CD14-positive monocyte (primary cell): ENCODE measurements around the gene PNMA8C. TPM values are rescaled to one million over a fixed set of nuclear protein-coding genes. Genes with fewer than 3 reads are reported as not detected.

ENCODE experiments used
- DNase-seq, 3 donors: peaks; one replicate each; pipeline ENCODE4 v3.0.0-alpha.2; 2011 to 2022
- H2AFZ ChIP-seq: 2 replicates; pipeline ENCODE4 v1.6.0; 2012; ENCODE audit warnings: mild to moderate bottlenecking, low read depth, low read length, inconsistent platforms; ENCODE audit not compliant: insufficient read depth, poor library complexity, severe bottlenecking
- H3K27ac ChIP-seq, 2 donors: 1 replicate in 1 of 2; 2 replicates in 1 of 2; pipeline ENCODE4 v1.5.1; 2012 to 2013; ENCODE audit warnings: low read length in 2 of 2, control low read depth in 1 of 2, inconsistent platforms in 1 of 2, low read depth in 1 of 2, mild to moderate bottlenecking in 1 of 2
- H3K27me3 ChIP-seq, 2 donors: one replicate each; pipeline versions ENCODE4 v1.6.0 to v1.6.1; 2011 to 2013; ENCODE audit warnings: low read length in 2 of 2; ENCODE audit not compliant: control insufficient read depth in 2 of 2, insufficient read depth in 2 of 2
- H3K36me3 ChIP-seq, 2 donors: replicated peaks in 1 of 2; 1 replicate in 1 of 2; 2 replicates in 1 of 2; pipeline versions ENCODE4 v1.5.1 to v1.6.1; 2012 to 2013; ENCODE audit warnings: low read length in 2 of 2, control low read depth in 1 of 2, inconsistent platforms in 1 of 2, mild to moderate bottlenecking in 1 of 2; ENCODE audit not compliant: insufficient read depth in 2 of 2, control insufficient read depth in 1 of 2
- H3K4me1 ChIP-seq, 2 donors: 1 replicate in 1 of 2; 2 replicates in 1 of 2; pipeline versions ENCODE4 v1.5.1 to v1.6.1; 2012 to 2013; ENCODE audit warnings: low read length in 2 of 2, control low read depth in 1 of 2, inconsistent platforms in 1 of 2, mild to moderate bottlenecking in 1 of 2, moderate library complexity in 1 of 2; ENCODE audit not compliant: insufficient read depth in 2 of 2, control insufficient read depth in 1 of 2
- H3K4me2 ChIP-seq: replicated peaks from 2 replicates; pipeline ENCODE3; 2012; ENCODE audit warnings: low read length, moderate library complexity, mild to moderate bottlenecking; ENCODE audit not compliant: poor library complexity, severe bottlenecking; ENCODE audit errors: extremely low read depth
- H3K4me3 ChIP-seq, 3 experiments: fragments of 200-600 bp in 1 of 3; sonication (generic) in 1 of 3; replicated peaks in 1 of 3; 1 replicate in 2 of 3; 2 replicates in 1 of 3; pipeline ENCODE4 v1.5.1; 2011 to 2013; ENCODE audit warnings: low read length in 3 of 3, mild to moderate bottlenecking in 3 of 3, control low read depth in 2 of 3, low read depth in 2 of 3, inconsistent platforms in 1 of 3, moderate library complexity in 1 of 3
- H3K79me2 ChIP-seq: 2 replicates; pipeline ENCODE4 v1.6.0; 2012; ENCODE audit warnings: mild to moderate bottlenecking, control low read depth, inconsistent platforms, low read length, moderate library complexity; ENCODE audit not compliant: insufficient read depth
- H3K9ac ChIP-seq: 2 replicates; pipeline ENCODE4 v1.6.0; 2017; ENCODE audit warnings: low read length, mild to moderate bottlenecking; ENCODE audit not compliant: insufficient read depth, poor library complexity, severe bottlenecking
- H3K9me3 ChIP-seq, 2 donors: replicated peaks in 1 of 2; 1 replicate in 1 of 2; 2 replicates in 1 of 2; pipeline versions ENCODE4 v1.5.1 to v1.6.1; 2012 to 2013; ENCODE audit warnings: low read length in 2 of 2, control low read depth in 1 of 2; ENCODE audit not compliant: control insufficient read depth in 1 of 2, insufficient read depth in 1 of 2
- H4K20me1 ChIP-seq: 2 replicates; pipeline ENCODE4 v1.6.0; 2012; ENCODE audit warnings: mild to moderate bottlenecking, low read length, control low read depth, moderate library complexity; ENCODE audit not compliant: insufficient read depth
- H3K27ac Mint-ChIP-seq, 7 donors: one replicate each; pipeline ENCODE4 v1.8.0; 2020; ENCODE audit warnings: mild to moderate bottlenecking in 7 of 7, mixed read lengths in 7 of 7, moderate library complexity in 6 of 7, inconsistent platforms in 2 of 7
- H3K27me3 Mint-ChIP-seq, 3 donors: one replicate each; pipeline ENCODE4 v1.8.0; 2021 to 2022; ENCODE audit warnings: low read depth in 3 of 3, mild to moderate bottlenecking in 3 of 3, mixed read lengths in 3 of 3, moderate library complexity in 3 of 3, inconsistent platforms in 1 of 3
- H3K36me3 Mint-ChIP-seq, 2 donors: one replicate each; pipeline ENCODE4 v1.8.0; 2020; ENCODE audit warnings: mixed read lengths in 2 of 2, inconsistent platforms in 1 of 2, mild to moderate bottlenecking in 1 of 2
- H3K4me1 Mint-ChIP-seq: one replicate; pipeline ENCODE4 v1.8.0; 2020; ENCODE audit warnings: mild to moderate bottlenecking, mixed read lengths
- H3K4me3 Mint-ChIP-seq, 2 donors: one replicate each; pipeline ENCODE4 v1.8.0; 2020; ENCODE audit warnings: mild to moderate bottlenecking in 2 of 2, mixed read lengths in 2 of 2, moderate library complexity in 1 of 2
- H3K9me3 Mint-ChIP-seq, 7 donors: one replicate each; pipeline ENCODE4 v1.8.0; 2020 to 2022; ENCODE audit warnings: mixed read lengths in 7 of 7, mild to moderate bottlenecking in 6 of 7, moderate library complexity in 6 of 7, inconsistent platforms in 2 of 7
- WGBS: methylation state at CpG from one replicate; pipeline ENCODE4 v1.1.5; 2013; ENCODE audit warnings: missing lambda C conversion rate; ENCODE audit not compliant: insufficient coverage; 5-methylcytosine and 5-hydroxymethylcytosine counted together
- intact Hi-C, 2 donors: fragments of 100-400 bp; cut with micrococcal nuclease; formaldehyde crosslinking; loops; one replicate each; pipeline versions ENCODE4 v1.15.0 to v1.15.1; 2023
- polyA plus RNA-seq, 3 donors: library from polyadenylated mRNA; depleted of rRNA in 1 of 3; unstranded in 2 of 3; stranded (reverse) in 1 of 3; fragments of 300-500 nt in 2 of 3; fragments of >200 nt in 1 of 3; fragmentation: Illumina TruSeq in 2 of 3; gene quantifications; 1 replicate in 2 of 3; 2 replicates in 1 of 3; pipeline ENCODE4 v1.2.3, GENCODE V29; 2012 to 2021
- TF ChIP-seq, protein P1 (sequence below): fragments of 200-600 bp; IDR thresholded peaks from one replicate; pipeline ENCODE4 v1.8.0; 2022; ENCODE audit warnings: antibody characterized with exemption, mild to moderate bottlenecking

Gene PNMA8C
- polyA plus RNA-seq, 3 donors: not detected

DNA sequence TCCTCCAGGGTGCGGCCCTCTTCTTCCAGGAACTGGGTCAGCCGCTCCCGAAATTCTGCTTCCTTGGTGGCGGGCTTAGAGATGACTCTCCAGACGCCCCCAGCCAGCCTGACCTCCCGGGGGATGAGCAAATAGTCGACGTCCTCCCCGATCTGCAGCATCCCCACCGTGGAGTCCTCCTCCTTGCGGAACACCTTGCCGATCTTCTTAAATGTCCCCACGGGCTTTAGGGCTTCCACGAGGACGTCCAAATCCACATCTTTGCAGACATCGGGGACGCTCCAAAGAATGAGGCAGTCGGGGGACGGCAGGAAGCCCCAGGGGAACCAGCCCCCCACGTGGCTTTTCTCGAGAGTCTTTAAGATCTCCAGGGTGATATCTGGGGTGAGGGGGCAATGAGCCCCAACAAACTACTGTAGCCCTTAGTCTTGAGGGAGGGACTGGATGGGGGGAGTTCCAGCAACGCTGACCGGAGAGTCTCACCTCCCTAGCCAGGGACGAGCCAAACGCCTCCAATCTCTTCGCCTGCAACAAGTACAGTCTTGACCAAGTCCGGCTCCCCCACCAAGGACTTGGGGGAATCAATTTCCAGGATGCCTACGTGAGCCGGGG lies 16.0 kb downstream of the PNMA8C start:
- 22% methylated on average over 26 of the region's 29 CpGs for WGBS
- H3K4me3 ChIP-seq: no peak overlapping the region
- intact Hi-C loops: no loop called here
- peaks cover 0 to 27% (median 9%) of the 10 kb centered on the region in 7 donors for H3K9me3 Mint-ChIP-seq
- H3K4me2 ChIP-seq: no peak overlapping the region
- peaks cover 4% of the 10 kb centered on the region for H3K4me1 Mint-ChIP-seq
- no peaks in the 10 kb centered on the region for H3K36me3 ChIP-seq
- H3K27ac ChIP-seq: no peak overlapping the region
- peaks cover 11 to 84% of the 10 kb centered on the region in 2 donors for H3K27me3 ChIP-seq
- no peak overlapping the region for H3K27ac Mint-ChIP-seq
- H3K36me3 Mint-ChIP-seq: peaks cover 0 to 3% of the 10 kb centered on the region in 2 donors
- H2AFZ ChIP-seq: peak overlapping the region; percentile 56
- DNase-seq: no peak
- H3K4me1 ChIP-seq: no peaks in the 10 kb centered on the region
- H3K9me3 ChIP-seq: no peaks in the 10 kb centered on the region
- H3K27me3 Mint-ChIP-seq: peaks cover 86 to 94% (median 88%) of the 10 kb centered on the region in 3 donors
- no peaks in the 10 kb centered on the region for H3K79me2 ChIP-seq
- H4K20me1 ChIP-seq: no peaks in the 10 kb centered on the region
- H3K9ac ChIP-seq: no peak overlapping the region
- peak overlapping the region in 1 of 2 donors; percentile 77 for H3K4me3 Mint-ChIP-seq
- TF ChIP-seq, protein P1, sequence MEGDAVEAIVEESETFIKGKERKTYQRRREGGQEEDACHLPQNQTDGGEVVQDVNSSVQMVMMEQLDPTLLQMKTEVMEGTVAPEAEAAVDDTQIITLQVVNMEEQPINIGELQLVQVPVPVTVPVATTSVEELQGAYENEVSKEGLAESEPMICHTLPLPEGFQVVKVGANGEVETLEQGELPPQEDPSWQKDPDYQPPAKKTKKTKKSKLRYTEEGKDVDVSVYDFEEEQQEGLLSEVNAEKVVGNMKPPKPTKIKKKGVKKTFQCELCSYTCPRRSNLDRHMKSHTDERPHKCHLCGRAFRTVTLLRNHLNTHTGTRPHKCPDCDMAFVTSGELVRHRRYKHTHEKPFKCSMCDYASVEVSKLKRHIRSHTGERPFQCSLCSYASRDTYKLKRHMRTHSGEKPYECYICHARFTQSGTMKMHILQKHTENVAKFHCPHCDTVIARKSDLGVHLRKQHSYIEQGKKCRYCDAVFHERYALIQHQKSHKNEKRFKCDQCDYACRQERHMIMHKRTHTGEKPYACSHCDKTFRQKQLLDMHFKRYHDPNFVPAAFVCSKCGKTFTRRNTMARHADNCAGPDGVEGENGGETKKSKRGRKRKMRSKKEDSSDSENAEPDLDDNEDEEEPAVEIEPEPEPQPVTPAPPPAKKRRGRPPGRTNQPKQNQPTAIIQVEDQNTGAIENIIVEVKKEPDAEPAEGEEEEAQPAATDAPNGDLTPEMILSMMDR: no peak

GRCh38 chr19:46411925-46412649 lies 16.6 kb downstream of the PNMA8C start:
- Mint-ChIP-seq H3K27me3 (peaks cover 87 to 94% (median 88%) of the 10 kb centered on the region in 3 donors), H3K36me3 (peaks cover 0 to 3% of the 10 kb centered on the region in 2 donors), H3K9me3 (peaks cover 0 to 27% (median 9%) of the 10 kb centered on the region in 7 donors), H3K4me3 (peak overlapping the region in 1 of 2 donors; percentile 77), H3K4me1 (peaks cover 4% of the 10 kb centered on the region), H3K27ac (peak overlapping the region in 1 of 7 donors; percentile 21)
- Histone ChIP-seq H2AFZ (no peak overlapping the region), H3K9ac (no peak overlapping the region), H3K79me2 (no peaks in the 10 kb centered on the region), H3K36me3 (no peaks in the 10 kb centered on the region), H4K20me1 (no peaks in the 10 kb centered on the region), H3K4me1 (no peaks in the 10 kb centered on the region), H3K27me3 (peaks cover 11 to 83% of the 10 kb centered on the region in 2 donors), H3K4me2 (no peak overlapping the region), H3K27ac (no peak overlapping the region), H3K4me3 (no peak overlapping the region), H3K9me3 (no peaks in the 10 kb centered on the region)
- TF ChIP-seq, protein P1: no peak
- DNase-seq: no peak
- intact Hi-C loops: no loop called here
- WGBS: 58% methylated on average over 52 of the region's 54 CpGs
